Measurements from ENCODE around the gene CSGALNACT2. TPM values are rescaled to one million over a fixed set of nuclear protein-coding genes. Genes with fewer than 3 reads are reported as not detected.

The CSGALNACT2 gene
- polyA plus RNA-seq, 1 of the 3 experiments (the other 2 are of a cell fraction), result 11.5 TPM

- TF ChIP-seq SIN3A (IDR thresholded peaks at IDR 0.05; ENCODE audit: borderline replicate concordance, low read depth, low read length) (no peak), TAF1 (IDR thresholded peaks at IDR 0.05; ENCODE audit: borderline replicate concordance, low read depth, low read length) (no peak), NFIC (IDR thresholded peaks at IDR 0.05; ENCODE audit: borderline replicate concordance) (no peak), ELF1 (IDR thresholded peaks at IDR 0.05) (no peak), IRF3 (IDR thresholded peaks at IDR 0.05; ENCODE audit: low read depth, low read length) (no peak), GATA2 (CRISPR knock-in tag; IDR thresholded peaks at IDR 0.05) (no peak)
- H3K79me2 ChIP-seq (ENCODE audit: insufficient read depth), result peaks cover 38% of the 10 kb centered on the region
- no peak overlapping the region for H2AFZ ChIP-seq (ENCODE audit: low read depth)
Measured at GRCh38 chr10:43135656-43136055, 2.6 kb upstream of the CSGALNACT2 start.

GRCh38 chr10:43136432-43136831, 1.8 kb upstream of the CSGALNACT2 start:
- H3K9ac ChIP-seq, result no peak overlapping the region
- CTCF ChIA-PET, result interaction anchor here (0.7 to 1.2 kb wide), 3 partner anchors 58 to 403 kb away, joined by 3 to 4 read pairs (median 3); no protein-coding TSS in a partner anchor
- TF ChIP-seq YY1 (IDR thresholded peaks at IDR 0.05; ENCODE audit: low read depth) (no peak), RXRA (IDR thresholded peaks at IDR 0.05; ENCODE audit: borderline replicate concordance, low read depth) (no peak), FOXM1 (IDR thresholded peaks at IDR 0.05; ENCODE audit: low read depth) (no peak), FOSL2 (IDR thresholded peaks at IDR 0.05; ENCODE audit: borderline replicate concordance, low read depth) (no peak), NRF1 (IDR thresholded peaks at IDR 0.05; ENCODE audit: low read depth, low read length) (no peak), PBX3 (IDR thresholded peaks at IDR 0.05) (no peak), TCF12 (IDR thresholded peaks at IDR 0.05) (no peak), USF2 (IDR thresholded peaks at IDR 0.05; ENCODE audit: borderline replicate concordance, low read depth, low read length) (no peak), POLR2AphosphoS5 (IDR thresholded peaks at IDR 0.05; ENCODE audit: low read depth, low read length) (no peak), SMC3 (IDR thresholded peaks at IDR 0.05; ENCODE audit: low read depth, low read length) (no peak), EP300 (IDR thresholded peaks at IDR 0.05; ENCODE audit: borderline replicate concordance in 1 of 2, low read depth in 1 of 2, low read length in 1 of 2) (no peak), REST (IDR thresholded peaks at IDR 0.05; ENCODE audit: low read depth, low read length) (no peak), CTCF (IDR thresholded peaks at IDR 0.05) (no peak), RCOR1 (IDR thresholded peaks at IDR 0.05; ENCODE audit: low read length) (no peak)

More at GRCh38 chr10:43135656-43136055, 2.6 kb upstream of the CSGALNACT2 start:
- Histone ChIP-seq H3K27me3 (ENCODE audit: insufficient read depth) (no peaks in the 10 kb centered on the region), H3F3A (replicated peaks; ENCODE audit: insufficient read depth) (peaks cover 11% of the 10 kb centered on the region), H4K20me1 (ENCODE audit: insufficient read depth) (peaks cover 11% of the 10 kb centered on the region), H3K27ac (ENCODE audit: low read depth in 2 of 2, low read length in 1 of 2) (peak overlapping the region in 1 of 2 experiments; percentile 3; a peak in 1 of 4 replicates), H3K9me3 (no peaks in the 10 kb centered on the region), H3K9ac (no peak overlapping the region), H3K4me1 (ENCODE audit: control insufficient read depth in 1 of 2, insufficient read depth in 2 of 2, low read depth in 1 of 2, low read length in 1 of 2) (peaks cover 11 to 25% of the 10 kb centered on the region in 2 experiments; a peak in 3 of 4 replicates), H3K4me3 (ENCODE audit: low read depth in 2 of 2, low read length in 1 of 2) (no peak overlapping the region), H3K9me2 (no peaks in the 10 kb centered on the region), H3K36me3 (replicated peaks in 1 of 2; ENCODE audit: control insufficient read depth in 1 of 2, insufficient read depth in 2 of 2, low read length in 1 of 2) (peaks cover 0 to 5% of the 10 kb centered on the region in 2 experiments), H3K4me2 (no peak overlapping the region)
- POLR2A ChIA-PET, result no interaction called here
- 89% methylated on average over 2 of the region's 2 CpGs for WGBS (ENCODE audit: low lambda C conversion rate)
- DNase-seq, result no peak
- CTCF ChIA-PET, result no interaction called here

More at GRCh38 chr10:43136432-43136831, 1.8 kb upstream of the CSGALNACT2 start:
- no peaks in the 10 kb centered on the region for H3K9me3 ChIP-seq
- H3K9me2 ChIP-seq, result no peaks in the 10 kb centered on the region
- H3K4me1 ChIP-seq (ENCODE audit: control insufficient read depth in 1 of 2, insufficient read depth in 2 of 2, low read depth in 1 of 2, low read length in 1 of 2), result peaks cover 14 to 22% of the 10 kb centered on the region in 2 experiments; a peak in 3 of 4 replicates
- H3K79me2 ChIP-seq (ENCODE audit: insufficient read depth), result peaks cover 46% of the 10 kb centered on the region
- peak; percentile 21 for DNase-seq
- WGBS (ENCODE audit: low lambda C conversion rate), result 95% methylated on average over 5 of the region's 5 CpGs
- no peaks in the 10 kb centered on the region for H3K27me3 ChIP-seq (ENCODE audit: insufficient read depth)
- peak overlapping the region in 1 of 2 experiments; percentile 93; a peak in 1 of 4 replicates for H3K4me3 ChIP-seq (ENCODE audit: low read depth in 2 of 2, low read length in 1 of 2)
- no peak overlapping the region for H2AFZ ChIP-seq (ENCODE audit: low read depth)
- POLR2A ChIA-PET, result no interaction called here
- peaks cover 14% of the 10 kb centered on the region for H3F3A ChIP-seq (replicated peaks; ENCODE audit: insufficient read depth)
- H3K27ac ChIP-seq (ENCODE audit: low read depth in 2 of 2, low read length in 1 of 2), result no peak overlapping the region; a peak in 1 of 4 replicates
- H3K4me2 ChIP-seq, result peak overlapping the region; percentile 96
- H3K36me3 ChIP-seq (replicated peaks in 1 of 2; ENCODE audit: control insufficient read depth in 1 of 2, insufficient read depth in 2 of 2, low read length in 1 of 2), result peaks cover 0 to 5% of the 10 kb centered on the region in 2 experiments
- peaks cover 19% of the 10 kb centered on the region for H4K20me1 ChIP-seq (ENCODE audit: insufficient read depth)

All from SK-N-SH (cell line).